ENCODE results near the gene SNX18.

DNA sequence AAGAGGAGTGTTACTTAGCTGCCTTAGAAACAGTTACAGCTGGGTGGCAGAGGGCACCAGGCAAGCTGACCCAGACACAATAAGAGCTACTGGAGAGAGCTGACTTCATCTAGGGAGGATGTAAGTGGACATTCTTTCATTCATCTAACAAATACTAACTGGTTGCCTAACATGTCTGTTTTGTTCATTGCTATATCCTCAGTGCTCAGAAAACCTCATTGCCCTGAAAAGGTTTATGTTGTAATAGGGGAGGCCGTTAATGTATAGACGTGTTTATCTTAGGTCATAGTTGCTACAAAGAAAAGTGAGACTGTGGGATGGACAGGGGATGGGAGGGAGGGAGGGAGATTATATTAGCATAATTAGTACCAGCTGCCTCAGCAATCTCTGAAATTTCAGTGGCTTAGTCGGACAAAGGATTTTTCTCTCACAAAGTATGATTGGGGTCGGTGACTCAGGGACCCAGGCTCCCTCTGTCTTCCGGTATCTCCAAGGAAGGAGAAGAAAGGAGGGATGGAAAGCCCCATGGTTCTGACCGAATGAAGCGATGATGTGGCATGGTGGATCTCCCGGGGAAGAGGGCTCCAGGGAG, 2.6 kb upstream of the SNX18 start:
- TF ChIP-seq EZH2 (IDR thresholded peaks at IDR 0.05; ENCODE audit: low read depth, unreplicated experiment) (no peak), EZH2phosphoT487 (IDR thresholded peaks at IDR 0.05; ENCODE audit: unreplicated experiment) (no peak), POLR2AphosphoS5 (IDR thresholded peaks at IDR 0.05; ENCODE audit: low read depth) (no peak), JUNB (IDR thresholded peaks at IDR 0.05; ENCODE audit: unreplicated experiment) (no peak), NANOG (IDR thresholded peaks at IDR 0.05; ENCODE audit: borderline replicate concordance) (no peak), CREB1 (CRISPR knock-in tag; IDR thresholded peaks at IDR 0.05; ENCODE audit: low read depth) (no peak), ZNF114 (CRISPR knock-in tag; IDR thresholded peaks at IDR 0.05) (no peak)
- TF ChIP-seq, protein P1, sequence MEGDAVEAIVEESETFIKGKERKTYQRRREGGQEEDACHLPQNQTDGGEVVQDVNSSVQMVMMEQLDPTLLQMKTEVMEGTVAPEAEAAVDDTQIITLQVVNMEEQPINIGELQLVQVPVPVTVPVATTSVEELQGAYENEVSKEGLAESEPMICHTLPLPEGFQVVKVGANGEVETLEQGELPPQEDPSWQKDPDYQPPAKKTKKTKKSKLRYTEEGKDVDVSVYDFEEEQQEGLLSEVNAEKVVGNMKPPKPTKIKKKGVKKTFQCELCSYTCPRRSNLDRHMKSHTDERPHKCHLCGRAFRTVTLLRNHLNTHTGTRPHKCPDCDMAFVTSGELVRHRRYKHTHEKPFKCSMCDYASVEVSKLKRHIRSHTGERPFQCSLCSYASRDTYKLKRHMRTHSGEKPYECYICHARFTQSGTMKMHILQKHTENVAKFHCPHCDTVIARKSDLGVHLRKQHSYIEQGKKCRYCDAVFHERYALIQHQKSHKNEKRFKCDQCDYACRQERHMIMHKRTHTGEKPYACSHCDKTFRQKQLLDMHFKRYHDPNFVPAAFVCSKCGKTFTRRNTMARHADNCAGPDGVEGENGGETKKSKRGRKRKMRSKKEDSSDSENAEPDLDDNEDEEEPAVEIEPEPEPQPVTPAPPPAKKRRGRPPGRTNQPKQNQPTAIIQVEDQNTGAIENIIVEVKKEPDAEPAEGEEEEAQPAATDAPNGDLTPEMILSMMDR (conservative IDR thresholded peaks at IDR 0.05; ENCODE audit: low read depth in 2 of 2) = no peak
- TF ChIP-seq, protein P2, sequence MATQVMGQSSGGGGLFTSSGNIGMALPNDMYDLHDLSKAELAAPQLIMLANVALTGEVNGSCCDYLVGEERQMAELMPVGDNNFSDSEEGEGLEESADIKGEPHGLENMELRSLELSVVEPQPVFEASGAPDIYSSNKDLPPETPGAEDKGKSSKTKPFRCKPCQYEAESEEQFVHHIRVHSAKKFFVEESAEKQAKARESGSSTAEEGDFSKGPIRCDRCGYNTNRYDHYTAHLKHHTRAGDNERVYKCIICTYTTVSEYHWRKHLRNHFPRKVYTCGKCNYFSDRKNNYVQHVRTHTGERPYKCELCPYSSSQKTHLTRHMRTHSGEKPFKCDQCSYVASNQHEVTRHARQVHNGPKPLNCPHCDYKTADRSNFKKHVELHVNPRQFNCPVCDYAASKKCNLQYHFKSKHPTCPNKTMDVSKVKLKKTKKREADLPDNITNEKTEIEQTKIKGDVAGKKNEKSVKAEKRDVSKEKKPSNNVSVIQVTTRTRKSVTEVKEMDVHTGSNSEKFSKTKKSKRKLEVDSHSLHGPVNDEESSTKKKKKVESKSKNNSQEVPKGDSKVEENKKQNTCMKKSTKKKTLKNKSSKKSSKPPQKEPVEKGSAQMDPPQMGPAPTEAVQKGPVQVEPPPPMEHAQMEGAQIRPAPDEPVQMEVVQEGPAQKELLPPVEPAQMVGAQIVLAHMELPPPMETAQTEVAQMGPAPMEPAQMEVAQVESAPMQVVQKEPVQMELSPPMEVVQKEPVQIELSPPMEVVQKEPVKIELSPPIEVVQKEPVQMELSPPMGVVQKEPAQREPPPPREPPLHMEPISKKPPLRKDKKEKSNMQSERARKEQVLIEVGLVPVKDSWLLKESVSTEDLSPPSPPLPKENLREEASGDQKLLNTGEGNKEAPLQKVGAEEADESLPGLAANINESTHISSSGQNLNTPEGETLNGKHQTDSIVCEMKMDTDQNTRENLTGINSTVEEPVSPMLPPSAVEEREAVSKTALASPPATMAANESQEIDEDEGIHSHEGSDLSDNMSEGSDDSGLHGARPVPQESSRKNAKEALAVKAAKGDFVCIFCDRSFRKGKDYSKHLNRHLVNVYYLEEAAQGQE (IDR thresholded peaks at IDR 0.05; ENCODE audit: unreplicated experiment) = no peak

Measured in GM23338 (cell line).